Measurements from ENCODE around the gene LRP5. TPM values are rescaled to one million over a fixed set of nuclear protein-coding genes. Genes with fewer than 3 reads are reported as not detected.

Gene LRP5
- total RNA-seq, 4 donors from 2014 or later = 19.1 to 86.2 (median 43.9) TPM

- intact Hi-C loops (cut with DNase I; ENCODE audit: low total_unique reads) = no loop called here
- Histone ChIP-seq H3K27ac (no peak overlapping the region), H3K36me3 (no peaks in the 10 kb centered on the region)
Measured at GRCh38 chr11:68403424-68403823, 91.0 kb downstream of the LRP5 start.

GRCh38 chr11:68403831-68404230, 91.4 kb downstream of the LRP5 start:
- no peak for DNase-seq
- intact Hi-C loops (cut with DNase I; ENCODE audit: low total_unique reads) = no loop called here
- TF ChIP-seq POLR2A (IDR thresholded peaks at IDR 0.05) (no peak), CTCF (IDR thresholded peaks at IDR 0.05) (no peak)
- Histone ChIP-seq H3K27ac (no peak overlapping the region), H3K4me3 (no peak overlapping the region), H3K27me3 (no peaks in the 10 kb centered on the region), H3K9me3 (no peaks in the 10 kb centered on the region), H3K4me1 (peaks cover 9 to 12% of the 10 kb centered on the region in 2 donors), H3K36me3 (no peaks in the 10 kb centered on the region)

More at GRCh38 chr11:68403424-68403823, 91.0 kb downstream of the LRP5 start:
- Histone ChIP-seq H3K27me3 (no peaks in the 10 kb centered on the region), H3K4me3 (no peak overlapping the region), H3K9me3 (no peaks in the 10 kb centered on the region), H3K4me1 (peaks cover 9 to 12% of the 10 kb centered on the region in 2 donors)
- DNase-seq = no peak
- no peak for TF ChIP-seq POLR2A (IDR thresholded peaks at IDR 0.05)
- no peak for TF ChIP-seq CTCF (IDR thresholded peaks at IDR 0.05)

GRCh38 chr11:68406324-68407313, 94.2 kb downstream of the LRP5 start:
- no peak for DNase-seq

GRCh38 chr11:68408512-68408911, 96.1 kb downstream of the LRP5 start:
- Histone ChIP-seq H3K9me3 (no peaks in the 10 kb centered on the region), H3K4me1 (no peaks in the 10 kb centered on the region), H3K36me3 (no peaks in the 10 kb centered on the region), H3K27me3 (no peaks in the 10 kb centered on the region), H3K27ac (no peak overlapping the region), H3K4me3 (no peak overlapping the region)
- TF ChIP-seq POLR2A (IDR thresholded peaks at IDR 0.05) = no peak
- TF ChIP-seq CTCF (IDR thresholded peaks at IDR 0.05) = no peak
- intact Hi-C loops (cut with DNase I; ENCODE audit: low total_unique reads) = no loop called here
- DNase-seq = no peak

More at GRCh38 chr11:68406324-68407313, 94.2 kb downstream of the LRP5 start:
- intact Hi-C loops (cut with DNase I; ENCODE audit: low total_unique reads) = no loop called here
- Histone ChIP-seq H3K27ac (no peak overlapping the region), H3K27me3 (no peaks in the 10 kb centered on the region), H3K9me3 (no peaks in the 10 kb centered on the region), H3K4me3 (no peak overlapping the region), H3K4me1 (no peaks in the 10 kb centered on the region), H3K36me3 (no peaks in the 10 kb centered on the region)
- no peak for TF ChIP-seq POLR2A (IDR thresholded peaks at IDR 0.05)
- TF ChIP-seq CTCF (IDR thresholded peaks at IDR 0.05) = no peak

GRCh38 chr11:68409748-68410344, 97.5 kb downstream of the LRP5 start:
- no peak overlapping the region for H3K27ac ChIP-seq
- H3K4me1 ChIP-seq = no peaks in the 10 kb centered on the region
- no peak for DNase-seq
- H3K36me3 ChIP-seq = no peaks in the 10 kb centered on the region
- no peaks in the 10 kb centered on the region for H3K27me3 ChIP-seq
- TF ChIP-seq CTCF (IDR thresholded peaks at IDR 0.05) = no peak
- TF ChIP-seq POLR2A (IDR thresholded peaks at IDR 0.05) = no peak
- no peaks in the 10 kb centered on the region for H3K9me3 ChIP-seq
- H3K4me3 ChIP-seq = no peak overlapping the region
- intact Hi-C loops (cut with DNase I; ENCODE audit: low total_unique reads) = no loop called here
